NCI-H146 (cell line): Measurements from ENCODE around the gene ALDH1A2.
"Not testable (repeated sequence)": the region's sequence is repeated elsewhere in the genome, so short reads cannot be mapped to it uniquely, and the experiment has no call there.

Experiments
- DNase-seq: peaks from one replicate; lab custom pipeline; 2025; lab: John Stamatoyannopoulos, UW

The ALDH1A2 gene

DNA sequence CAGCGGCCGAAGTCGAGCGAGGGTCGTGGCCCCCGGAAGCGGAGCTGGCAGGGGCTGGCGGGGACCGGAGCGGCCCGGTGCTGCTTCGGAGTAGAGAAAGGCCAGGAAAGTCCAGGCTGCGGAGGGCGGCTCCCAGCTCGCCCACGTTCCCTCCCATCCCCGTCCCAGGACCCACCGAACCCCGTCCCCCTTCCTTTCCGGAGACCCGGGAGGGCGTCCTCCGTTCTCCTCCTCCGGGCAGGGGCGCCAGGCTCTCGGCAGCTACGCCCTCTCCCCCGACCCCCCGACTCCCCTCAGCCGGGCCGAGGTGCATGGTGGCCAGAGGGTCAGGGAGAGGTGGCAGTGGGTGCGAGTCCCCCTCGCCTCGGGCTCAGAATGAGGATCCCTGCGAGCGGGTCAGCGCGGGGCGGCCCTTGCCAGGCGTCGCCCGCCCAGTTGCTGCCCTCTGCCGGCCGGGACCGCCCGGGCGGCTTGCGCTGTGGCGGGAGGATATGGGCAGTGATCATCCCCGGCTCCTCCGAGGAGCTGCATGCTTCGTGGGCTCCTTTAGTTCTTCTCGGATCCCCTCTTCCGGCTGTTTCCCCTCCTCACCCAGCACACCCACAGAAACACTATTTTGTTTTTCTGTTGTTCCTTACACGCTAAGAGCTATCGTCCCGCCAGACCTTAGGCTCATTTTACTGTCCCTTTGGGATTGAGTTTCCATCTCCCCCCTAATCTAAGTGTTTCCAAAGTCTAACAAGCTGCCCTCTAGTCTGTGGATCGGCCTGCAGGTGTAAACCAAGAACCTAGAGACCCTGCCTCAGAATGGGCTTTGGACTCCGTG lies 744 bp upstream of the ALDH1A2 start:
- DNase-seq: no peak

DNA sequence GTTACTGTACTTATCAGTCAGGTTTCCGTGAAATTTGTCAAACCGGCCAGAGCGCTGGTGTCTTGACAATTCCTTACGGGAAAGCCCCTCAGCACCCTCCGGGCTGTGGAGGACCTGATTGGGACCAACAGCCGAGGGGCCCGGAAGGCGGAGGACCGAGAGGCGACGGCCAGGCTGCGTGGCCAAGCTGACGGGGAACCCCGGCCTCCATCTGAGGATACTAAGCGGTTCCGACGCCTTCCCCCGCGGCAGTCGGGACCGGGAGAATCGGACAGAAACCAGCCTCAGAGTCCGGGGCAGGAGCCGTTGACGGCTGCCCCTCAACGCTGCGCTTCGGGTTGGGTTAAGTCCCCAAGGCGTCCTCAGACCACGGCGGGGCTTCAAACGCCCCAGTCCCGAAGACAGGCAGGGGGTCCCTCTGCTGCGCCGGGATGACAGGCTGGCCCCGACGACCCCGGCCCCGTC lies 499 bp downstream of the ALDH1A2 start:
- DNase-seq: no peak

DNA sequence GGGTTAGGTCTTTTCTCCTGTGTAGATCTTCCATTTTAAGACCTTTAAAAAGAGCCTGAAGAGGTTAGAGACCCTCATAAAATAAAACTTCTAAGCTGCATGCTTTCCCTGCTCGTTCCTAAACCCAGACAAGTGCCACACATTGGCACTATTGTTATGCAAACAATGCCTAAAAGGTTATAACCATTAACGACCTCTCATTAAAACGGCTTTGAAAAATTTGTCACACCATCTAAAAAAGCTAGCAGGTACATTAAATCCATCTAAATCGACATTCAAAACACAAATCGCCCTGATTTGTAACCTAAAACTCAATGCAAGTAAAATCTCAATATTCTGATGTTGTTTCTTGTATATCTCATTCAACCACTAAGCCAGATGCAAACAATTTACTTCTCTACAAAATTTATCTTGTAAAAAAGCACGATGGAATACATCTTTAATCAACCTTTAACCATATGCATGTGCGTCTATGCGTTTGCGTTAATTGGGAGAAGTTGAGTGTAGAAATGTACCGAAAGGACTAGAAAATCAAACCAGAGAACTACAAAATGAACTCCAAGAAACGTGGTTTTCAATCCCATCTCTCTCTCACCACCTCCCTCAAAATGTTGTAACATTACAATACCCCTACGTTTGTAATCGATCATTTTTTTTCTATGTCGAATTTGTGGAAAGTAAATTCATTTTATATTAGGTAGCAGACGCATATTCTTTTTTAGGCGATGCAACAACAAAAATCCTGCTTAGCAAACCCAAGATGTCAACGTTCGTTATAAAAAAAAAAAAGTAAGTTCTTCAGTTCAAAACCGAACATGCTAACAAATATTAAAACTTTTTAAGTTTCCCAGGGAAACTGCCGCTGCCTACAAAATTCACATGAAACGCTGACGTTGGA lies 1.2 kb downstream of the ALDH1A2 start:
- DNase-seq: no peak

DNA sequence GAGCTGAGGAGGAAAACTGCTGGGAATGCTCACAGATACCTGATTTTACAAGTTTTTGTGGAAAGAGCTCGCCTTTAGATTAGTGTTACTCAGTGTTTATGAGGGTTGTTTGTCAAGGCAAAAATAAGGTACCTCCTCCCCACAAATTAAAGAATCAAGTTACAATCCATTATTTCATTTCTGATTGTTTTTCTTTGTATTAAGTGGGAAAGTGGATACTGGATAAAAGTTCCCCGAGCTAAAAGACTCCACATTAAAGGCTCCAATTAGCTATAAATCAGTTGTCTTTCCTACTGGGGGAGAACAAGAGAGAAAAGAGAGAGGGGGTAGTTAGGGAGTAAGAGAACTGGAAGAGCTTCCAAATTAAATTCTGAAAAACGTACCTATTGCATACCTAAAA lies 1.9 kb downstream of the ALDH1A2 start:
- no peak for DNase-seq

DNA sequence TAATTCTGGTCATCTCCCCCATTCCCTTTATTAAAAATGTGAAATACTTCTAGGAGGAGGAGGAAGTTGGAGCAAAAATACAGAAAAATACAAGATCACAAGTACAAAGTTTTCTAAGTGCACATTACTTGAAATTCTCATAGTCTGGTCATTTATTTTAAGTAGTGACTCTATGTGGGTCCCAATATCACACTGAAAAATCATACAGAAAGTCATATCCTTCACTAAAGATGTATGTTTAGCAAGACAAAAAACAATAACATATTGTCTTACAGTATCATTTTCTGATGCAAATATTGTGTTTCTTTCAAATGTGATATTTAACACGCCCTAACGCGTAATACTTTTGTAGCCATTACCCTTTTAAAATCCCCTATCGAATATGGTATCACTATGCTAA lies 2.5 kb downstream of the ALDH1A2 start:
- no peak for DNase-seq

DNA sequence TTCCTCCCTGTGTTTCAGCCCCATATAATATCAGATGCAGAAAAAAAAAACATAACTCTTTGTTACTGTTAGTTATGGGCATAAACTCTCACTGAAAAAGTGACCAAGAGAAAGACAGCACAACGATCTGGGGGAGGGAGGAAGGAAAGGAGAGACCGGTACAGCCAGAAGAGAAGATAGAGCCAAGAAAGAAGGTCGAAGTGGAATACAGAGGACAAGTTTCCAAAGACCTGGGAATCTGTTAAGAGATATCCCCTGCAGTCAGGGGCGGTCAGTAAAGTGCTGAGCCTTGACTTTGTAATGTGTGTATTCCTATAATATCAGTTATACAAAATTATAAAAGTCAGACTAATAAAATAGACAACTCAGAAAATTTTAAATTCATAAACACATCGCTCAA lies 3.3 kb downstream of the ALDH1A2 start:
- no peak for DNase-seq

DNA sequence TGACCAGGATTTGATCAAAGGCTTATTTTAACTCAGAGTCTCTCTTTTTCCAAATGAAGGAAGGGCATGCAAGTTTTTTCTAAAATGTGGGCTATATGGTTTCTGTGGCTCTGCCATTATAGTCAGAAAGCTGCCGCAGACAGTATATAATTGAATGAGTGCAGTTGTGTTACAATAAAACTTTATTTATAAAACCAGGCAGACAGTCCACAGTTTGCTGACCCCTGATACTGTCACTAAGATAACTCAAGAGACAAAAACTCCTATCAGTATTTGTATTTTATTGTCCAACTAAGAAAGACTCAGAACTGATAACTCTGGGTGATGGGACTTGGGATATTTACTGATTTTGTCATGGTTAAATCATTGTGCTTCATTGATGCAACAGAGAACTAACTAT lies 4.9 kb downstream of the ALDH1A2 start:
- DNase-seq: no peak

DNA sequence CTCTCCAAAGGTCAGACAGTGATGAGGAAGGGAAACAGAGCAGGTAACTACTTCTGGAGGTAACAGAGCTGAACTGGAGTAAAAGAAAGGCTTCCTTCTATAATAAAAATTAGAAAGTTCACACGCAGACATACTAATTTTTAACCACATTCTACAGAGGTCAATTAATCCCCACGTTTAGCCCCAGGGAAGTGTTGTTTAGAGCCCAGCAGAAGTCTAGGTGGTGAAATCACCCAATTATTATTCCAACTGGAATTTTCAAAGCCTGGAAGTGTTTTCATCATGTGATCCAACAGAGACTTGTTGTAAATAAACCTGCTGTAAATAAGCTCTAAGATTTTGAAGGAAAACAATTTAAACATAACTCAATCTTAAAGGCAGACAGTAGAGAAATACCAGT lies 6.8 kb downstream of the ALDH1A2 start:
- DNase-seq: no peak

DNA sequence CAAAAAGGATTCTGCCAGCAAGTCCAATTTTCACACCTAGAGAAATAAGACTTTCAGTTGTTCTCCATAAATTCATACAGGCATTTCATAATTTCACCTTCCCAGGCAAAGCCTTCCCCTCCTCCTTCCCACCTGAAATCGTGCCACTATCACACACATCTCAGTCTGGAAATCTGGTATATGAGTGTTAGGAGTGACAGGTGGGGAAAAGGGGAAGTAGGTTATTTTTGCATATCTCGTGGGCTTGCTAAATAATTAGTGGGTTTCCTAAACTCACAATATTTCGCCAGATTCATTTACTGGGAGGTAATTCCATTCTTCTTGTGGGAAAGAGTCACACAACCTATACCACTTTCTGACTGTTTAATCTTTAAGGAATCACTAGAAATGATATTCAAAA lies 7.4 kb downstream of the ALDH1A2 start:
- no peak for DNase-seq

DNA sequence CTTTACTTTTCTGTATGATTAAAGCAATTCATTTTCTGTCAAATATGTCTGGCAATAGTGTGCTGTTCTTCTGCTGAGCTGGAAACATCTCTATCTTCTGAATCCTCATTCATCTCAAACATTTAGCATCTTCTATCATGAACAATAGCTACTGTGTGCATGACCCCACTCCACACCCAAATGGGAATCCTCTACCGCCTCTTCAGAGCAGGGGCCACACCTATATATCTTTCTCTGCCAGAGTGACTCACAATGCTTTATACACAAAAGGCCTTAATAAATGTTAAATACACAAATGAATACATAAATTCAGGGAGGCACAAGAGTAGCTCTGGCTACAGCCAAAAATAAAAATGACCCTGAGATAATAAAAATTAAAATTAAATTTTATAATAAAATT lies 8.0 kb downstream of the ALDH1A2 start:
- DNase-seq: no peak

DNA sequence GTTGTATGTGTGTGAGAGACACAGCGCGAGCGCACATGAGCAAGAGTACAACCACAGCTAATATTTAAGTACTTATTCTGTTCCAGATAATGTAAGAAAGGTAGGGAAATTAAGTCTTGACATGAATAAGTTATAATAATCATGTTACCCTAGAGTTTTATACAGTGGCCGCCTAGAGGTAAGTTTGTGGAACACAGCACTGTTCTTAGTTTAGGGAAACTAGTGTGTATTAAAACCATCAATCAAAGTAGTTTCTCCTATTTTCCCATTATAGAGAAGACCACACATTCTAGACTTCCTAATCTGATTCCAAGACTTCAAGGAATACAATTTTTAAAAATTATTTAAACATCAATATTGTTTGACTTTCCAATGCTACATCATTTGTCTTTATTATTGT lies 9.5 kb downstream of the ALDH1A2 start:
- no peak for DNase-seq

DNA sequence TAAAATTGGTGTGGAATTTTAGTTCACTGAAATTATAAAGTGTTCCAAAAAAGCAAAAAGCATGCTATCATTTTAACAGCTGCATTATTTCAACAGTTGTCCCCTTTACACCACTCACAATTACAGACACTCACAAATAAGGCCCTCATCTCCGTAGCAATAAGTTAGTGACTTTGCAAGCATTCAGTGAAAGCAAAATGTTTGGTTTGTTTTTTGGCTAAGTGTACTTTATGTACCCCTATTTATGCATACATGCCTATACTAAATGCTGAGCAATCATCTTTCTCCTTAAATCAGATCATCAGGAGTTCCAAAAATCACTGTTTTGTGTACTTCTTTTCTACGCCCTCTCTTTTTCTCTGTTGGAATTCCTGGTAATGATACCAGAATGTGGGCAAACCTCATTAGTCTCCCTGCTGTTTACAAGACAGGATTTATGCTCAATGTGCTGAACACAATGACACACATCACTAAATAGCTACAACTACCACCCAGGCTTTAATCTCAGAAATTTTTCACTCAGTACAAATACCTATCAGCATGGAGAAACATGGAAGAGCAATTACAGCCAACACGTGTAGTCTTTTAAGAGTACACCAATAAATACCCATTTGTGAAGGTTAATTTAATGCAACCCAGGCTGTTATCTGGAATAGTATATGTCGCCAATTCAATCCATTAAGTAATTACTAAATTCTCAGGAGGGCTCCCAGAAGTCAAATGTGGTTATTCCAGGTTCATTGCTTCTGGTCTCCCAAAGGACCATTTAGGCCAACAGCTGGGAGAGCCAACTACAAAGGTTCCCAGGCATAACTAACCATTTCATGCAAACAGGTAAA lies 12.0 kb downstream of the ALDH1A2 start:
- no peak for DNase-seq

DNA sequence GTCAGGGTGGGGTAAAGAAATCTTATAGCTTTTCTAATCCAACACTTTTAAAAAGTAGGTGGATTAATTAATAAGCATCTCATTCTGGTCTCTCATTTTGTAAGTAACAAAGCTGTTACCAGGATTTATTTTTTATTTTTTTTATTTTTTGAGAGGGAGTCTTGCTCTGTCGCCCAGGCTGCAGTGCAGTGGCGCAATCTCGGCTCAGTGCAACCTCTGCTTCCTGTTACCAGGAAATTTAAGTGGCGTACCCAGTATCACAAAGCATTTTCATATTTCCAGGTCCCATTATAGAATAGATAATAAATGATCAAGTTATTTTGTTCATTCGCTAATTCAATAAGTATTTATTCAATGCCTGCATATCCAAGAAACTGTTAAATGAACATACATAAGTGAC lies 13.2 kb downstream of the ALDH1A2 start:
- DNase-seq: no peak

DNA sequence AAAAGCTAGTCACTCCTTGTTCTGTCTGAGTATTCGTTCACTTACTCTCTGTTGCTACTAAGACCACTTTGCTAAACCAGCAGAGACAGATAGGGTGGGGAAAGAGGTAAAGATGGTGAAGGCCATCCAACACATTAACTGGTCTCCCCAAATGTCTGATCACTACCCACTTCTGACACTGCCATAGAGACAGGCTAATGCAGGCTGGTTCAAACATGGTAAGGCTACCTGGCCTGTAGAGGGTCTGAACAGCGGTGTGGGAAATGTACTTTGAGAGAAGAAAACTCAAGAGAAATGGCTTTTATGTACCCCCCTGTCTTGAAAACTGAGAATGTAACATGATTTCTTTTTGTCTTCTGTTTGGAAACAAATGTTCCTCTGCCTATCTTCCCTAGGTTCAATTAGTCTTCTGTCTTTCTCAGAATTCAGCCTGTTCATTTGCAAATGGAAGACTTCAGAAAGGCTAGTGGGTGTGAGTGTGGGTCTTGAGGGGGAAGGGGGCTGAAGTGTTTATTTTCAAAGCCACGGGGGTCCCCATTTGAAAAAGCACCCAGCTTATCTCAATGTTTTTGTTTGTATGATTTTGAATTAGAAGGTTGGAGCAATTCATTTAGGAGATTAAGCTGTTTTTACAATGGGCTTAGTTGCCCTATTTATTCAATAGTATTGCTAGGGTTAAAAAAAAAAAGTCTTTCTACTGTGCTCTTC lies 15.8 kb downstream of the ALDH1A2 start:
- no peak for DNase-seq

DNA sequence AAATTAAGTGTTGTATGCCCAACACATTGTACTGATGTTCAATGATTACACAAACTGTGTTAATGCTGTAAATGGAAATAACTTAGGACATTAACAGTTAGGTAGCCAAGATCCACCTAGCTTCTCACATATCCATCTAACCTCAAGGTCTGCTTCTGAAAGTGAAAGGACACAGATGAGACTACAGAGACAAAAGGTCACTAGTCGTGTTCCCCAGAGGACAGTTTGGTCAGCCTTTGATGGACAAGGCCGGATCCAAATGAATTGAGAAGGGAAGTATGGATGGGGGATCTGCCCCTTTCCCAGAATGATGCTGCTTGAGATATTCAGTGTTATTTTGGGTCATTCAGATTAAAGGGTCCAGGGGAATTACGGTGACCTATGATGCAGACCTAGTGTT lies 17.2 kb downstream of the ALDH1A2 start:
- DNase-seq: no peak

DNA sequence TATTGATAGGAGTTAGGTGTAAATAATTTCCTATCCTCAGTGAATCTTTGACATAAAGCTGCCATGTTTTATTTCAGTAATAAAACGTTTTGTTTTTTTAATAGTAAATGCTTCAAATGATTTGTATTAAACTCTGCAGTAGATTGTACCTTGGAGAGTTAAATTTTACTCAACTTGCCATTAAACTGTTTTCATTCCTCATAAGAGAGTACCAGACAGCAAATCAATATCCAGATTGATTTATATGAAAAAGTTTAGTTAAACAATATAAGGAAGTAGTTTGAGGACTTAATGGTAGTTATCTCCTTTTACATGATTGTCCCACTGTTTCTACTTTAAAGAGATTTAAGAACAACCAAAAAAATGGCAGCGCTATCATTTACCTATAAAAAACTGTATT lies 18.4 kb downstream of the ALDH1A2 start:
- DNase-seq: no peak

DNA sequence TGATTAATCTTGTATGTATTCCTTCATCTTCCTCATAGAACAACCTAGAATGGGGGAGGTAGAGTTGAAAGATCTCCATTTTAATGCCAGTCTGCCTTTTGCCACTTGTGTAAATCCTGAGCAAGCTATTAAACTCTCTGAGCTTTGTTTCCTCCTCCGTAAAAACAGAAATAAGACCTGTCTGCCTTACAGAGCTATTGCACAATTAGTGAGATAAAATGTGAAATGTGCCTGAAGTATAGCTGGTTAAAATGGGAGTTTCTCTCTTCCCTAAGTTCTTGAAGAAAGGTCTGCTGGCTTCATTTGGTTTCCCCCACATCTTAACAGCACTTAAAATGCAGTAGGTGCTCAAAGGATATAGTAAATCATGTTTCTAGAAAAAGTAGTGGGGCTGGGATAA lies 19.0 kb downstream of the ALDH1A2 start:
- no peak for DNase-seq

DNA sequence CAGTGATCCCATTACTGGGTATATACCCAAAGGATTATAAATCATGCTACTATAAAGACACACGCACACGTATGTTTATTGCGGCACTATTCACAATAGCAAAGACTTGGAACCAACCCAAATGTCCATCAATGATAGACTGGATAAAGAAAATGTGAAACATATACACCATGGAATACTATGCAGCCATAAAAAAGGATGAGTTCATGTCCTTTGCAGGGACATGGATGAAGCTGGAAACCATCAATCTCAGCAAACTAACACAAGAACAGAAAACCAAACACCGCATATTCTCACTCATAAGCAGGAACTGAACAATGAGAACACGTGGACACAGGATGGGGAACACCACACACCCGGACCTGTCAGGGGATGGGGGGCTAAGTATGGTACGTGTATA lies 20.1 kb downstream of the ALDH1A2 start:
- DNase-seq: not testable (repeated sequence)

DNA sequence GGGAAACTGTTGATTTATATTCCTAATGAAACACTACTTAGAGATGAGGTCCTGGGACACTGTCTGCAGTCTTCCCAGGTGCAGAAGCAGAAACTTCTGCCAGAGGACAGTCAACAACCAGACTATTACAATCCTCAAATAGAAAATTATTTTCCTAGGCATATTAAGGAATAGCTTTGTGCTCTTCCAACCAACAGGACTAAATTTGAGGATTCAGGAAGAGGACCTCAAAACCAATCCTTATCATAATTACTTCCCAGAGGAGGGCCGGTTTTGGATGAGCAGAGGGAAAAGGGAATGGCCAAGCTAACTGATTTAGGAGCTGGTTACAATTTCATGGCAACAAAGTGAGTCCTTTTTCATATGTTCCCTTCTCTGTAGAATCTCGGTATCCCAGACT lies 21.0 kb downstream of the ALDH1A2 start:
- no peak for DNase-seq

DNA sequence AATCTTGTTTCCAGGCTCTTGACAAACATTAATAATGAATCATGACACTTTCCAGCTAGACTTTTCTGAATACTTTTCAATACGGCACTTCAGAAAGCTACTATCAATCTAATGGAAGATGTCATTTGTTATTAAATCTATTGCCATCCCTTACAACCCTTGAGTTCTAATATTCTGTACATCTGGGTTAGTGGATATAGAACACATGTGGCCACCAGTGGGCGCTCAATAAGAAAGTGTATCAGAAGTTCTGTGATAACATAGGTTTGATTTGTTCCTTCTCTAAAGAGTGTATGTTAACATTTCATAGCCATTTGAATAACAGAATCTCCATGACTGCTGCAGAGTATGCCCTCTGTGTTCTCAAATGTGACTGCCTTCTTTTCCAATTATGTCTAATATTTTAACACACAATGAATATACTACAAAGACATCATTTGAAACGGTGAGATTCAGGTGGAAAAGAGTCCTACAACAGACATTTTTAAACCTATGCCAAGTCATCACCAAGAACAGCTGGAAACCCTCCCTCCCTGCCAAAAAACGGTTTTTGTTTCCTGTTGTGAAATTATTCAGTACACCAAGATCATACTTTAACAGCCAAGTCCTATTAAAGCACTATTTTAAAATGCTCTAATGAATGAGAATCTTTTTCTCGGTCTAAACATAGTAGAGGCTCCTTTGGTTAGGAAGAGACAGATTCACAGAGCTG lies 22.2 kb downstream of the ALDH1A2 start:
- DNase-seq: no peak

DNA sequence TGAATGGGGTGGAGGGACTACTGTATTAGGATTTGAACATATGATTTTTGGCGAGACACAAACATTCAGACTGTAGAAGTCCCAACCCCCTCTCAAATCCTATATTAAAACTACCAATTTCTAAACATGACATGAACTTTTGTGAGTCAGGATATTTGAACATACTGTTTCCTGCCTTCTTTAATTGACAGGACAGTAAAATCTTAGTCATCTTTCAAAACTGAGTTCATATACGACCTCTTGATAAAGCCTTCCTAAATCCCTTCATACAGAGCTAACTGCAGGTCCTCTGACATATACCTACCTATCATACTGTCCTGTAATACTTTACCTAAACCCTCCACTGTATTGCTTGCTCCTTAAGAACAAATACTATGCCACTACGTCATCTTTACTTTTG lies 23.5 kb downstream of the ALDH1A2 start:
- DNase-seq: no peak
